Activated naive CD4-positive, alpha-beta T cell treated with anti-CD3 and anti-CD28 coated beads, Interleukin-2, amount 50 U/mL, for 16 hours (primary cell): Measurements from ENCODE around the gene VCAM1.
"Not testable (repeated sequence)": the region's sequence is repeated elsewhere in the genome, so short reads cannot be mapped to it uniquely, and the experiment has no call there.

ENCODE experiments used
- DNase-seq: peaks from one replicate; pipeline ENCODE4 v3.0.0-alpha.2; 2020

The VCAM1 gene

DNA sequence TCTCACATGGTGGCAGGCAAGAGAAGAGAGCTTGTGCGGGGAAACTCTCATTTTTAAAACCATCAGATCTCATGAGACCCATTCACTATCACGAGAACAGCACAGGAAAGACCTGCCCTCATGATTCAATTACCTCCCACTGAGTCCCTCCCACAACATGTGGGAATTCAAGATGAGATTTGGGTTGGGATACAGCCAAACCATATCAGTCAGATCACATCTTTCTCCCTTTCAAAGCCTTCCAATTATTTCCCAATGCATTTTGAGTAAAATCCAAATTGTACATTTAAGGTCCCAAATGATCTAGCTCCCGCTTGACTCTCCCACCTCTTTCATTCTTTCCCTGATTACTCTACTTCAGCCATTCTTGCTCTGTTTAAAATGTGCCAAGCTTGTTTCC lies 62.2 kb downstream of the VCAM1 start:
- not testable (repeated sequence) for DNase-seq

DNA sequence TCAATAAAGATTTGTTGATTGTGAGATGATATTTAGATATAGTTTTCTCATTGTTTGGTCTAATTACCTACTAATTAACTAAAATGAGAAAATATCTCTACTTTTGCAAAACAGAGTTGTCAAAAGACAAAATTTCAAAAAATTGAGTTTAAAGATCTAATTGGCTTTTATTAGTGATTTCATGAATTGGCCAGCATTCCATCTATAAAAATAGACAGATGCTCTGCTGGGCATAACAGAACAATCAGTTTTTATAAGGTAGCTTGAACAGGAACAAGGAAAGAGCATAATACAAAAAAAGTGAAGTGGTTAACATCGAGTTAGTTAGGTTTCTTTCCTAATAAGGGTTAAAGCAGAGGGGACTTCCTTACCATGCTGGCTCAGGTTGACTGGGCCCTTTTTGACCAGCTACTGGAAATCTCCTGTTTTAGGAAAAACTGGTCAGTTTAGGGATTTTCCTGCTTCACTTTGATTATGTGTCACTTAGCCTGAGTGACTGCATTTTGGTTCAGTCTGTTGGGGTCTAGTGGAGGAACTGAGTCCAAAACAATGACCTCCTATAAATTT lies 63.0 kb downstream of the VCAM1 start:
- DNase-seq, result no peak

DNA sequence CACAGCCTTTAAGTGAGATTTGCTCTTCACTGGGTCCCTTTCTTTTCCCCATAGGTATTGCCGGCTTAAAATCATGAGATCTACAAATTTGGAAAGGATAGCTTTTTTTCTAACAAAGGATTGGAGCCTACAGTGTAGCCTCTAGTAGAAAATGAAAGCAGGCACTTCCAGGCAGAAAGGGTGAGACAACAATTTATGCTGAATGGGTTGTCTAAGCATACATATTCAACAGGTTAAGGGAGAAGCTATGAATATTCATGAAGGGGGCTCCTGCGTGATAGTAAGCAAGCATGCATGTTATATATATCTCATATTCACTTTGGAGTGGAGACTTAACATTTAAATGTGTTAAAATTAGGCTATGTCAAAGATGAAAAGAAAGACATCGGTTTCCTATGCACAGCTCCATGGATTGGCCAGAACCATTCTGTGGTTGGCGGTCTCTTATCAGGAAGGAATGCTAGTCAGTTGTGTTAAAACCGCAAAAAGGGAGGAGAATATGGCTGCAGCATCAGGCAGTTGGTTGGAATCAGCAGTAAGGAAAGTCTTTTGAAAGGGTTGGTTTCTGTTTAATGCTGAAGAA lies 66.0 kb downstream of the VCAM1 start:
- DNase-seq, result no peak

DNA sequence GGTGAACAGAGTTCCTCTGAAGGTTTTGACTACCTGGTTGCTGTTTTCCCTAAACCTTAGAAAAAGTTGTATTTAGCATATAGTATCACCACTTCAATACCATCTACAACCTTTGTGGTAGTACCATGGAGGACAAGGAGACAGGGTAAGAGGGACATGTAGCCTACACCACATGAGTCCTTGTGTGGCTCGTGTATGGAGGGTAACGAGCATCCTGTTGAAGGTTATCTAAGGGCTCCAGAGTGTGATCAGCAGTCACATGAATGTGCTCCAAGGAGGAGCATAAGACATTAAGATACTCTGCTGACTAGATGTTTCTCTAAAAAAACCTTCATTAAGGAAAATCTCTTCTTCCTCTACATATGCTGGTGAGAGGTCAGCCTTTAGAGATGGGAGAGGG lies 67.3 kb downstream of the VCAM1 start:
- DNase-seq, result no peak
